ENCODE data around the gene ZNF546. TPM values are rescaled to one million over a fixed set of nuclear protein-coding genes. Genes with fewer than 3 reads are reported as not detected.

ZNF546 gene
- total and polyA plus RNA-seq, 12 donors, result 0.72 to 13.5 (median 7.6) TPM

DNA sequence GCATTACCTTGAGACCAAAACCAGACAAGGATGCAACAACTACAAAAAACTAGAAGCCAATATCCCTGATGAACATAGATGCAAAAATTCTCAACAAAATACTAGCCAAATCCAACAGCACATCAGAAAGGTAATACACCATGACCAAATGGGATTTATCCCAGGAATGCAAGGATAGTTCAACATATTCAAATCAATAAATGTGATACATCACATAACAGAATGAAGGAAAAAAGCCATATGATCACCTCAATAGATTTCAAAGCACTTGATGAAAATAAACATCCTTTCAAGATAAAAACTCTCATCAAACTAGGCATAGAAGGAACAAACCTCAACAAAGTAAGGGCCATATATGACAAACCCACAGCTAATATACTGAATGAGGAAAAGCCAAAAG lies 10.2 kb upstream of the ZNF546 start:
- Histone ChIP-seq H3K27ac (no peak overlapping the region), H3K36me3 (peaks cover 0 to 28% (median 16%) of the 10 kb centered on the region in 9 donors), H3K4me3 (no peak overlapping the region), H3K4me1 (peaks cover 0 to 11% (median 5%) of the 10 kb centered on the region in 9 donors), H3K9me3 (peaks cover 0 to 55% (median 19%) of the 10 kb centered on the region in 11 donors), H3K27me3 (no peaks in the 10 kb centered on the region)
- TF ChIP-seq, protein P1, sequence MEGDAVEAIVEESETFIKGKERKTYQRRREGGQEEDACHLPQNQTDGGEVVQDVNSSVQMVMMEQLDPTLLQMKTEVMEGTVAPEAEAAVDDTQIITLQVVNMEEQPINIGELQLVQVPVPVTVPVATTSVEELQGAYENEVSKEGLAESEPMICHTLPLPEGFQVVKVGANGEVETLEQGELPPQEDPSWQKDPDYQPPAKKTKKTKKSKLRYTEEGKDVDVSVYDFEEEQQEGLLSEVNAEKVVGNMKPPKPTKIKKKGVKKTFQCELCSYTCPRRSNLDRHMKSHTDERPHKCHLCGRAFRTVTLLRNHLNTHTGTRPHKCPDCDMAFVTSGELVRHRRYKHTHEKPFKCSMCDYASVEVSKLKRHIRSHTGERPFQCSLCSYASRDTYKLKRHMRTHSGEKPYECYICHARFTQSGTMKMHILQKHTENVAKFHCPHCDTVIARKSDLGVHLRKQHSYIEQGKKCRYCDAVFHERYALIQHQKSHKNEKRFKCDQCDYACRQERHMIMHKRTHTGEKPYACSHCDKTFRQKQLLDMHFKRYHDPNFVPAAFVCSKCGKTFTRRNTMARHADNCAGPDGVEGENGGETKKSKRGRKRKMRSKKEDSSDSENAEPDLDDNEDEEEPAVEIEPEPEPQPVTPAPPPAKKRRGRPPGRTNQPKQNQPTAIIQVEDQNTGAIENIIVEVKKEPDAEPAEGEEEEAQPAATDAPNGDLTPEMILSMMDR (IDR thresholded peaks at IDR 0.05), result no peak
- ATAC-seq (no peak), DNase-seq (no peak)
- intact Hi-C loops (cut with DNase I), result no loop called here

DNA sequence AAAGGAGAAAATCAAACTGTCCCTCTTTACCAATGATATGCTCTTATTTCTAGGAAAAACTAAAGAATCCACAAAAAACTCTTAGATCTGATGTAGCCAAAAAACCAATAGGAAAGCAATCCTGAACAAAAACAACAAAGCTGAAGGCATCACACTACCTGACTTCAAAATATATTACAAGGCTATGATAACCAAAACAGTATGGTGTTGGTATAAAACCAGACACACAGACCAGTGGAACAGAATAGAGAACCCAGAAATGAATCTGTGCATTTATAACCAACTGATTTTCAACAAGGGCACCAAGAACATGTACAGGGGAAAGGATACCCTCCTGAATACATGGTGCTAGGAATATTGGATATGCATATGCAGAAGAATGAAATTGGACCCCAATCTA lies 9.7 kb upstream of the ZNF546 start:
- Histone ChIP-seq H3K4me3 (no peak overlapping the region), H3K36me3 (peaks cover 0 to 23% (median 13%) of the 10 kb centered on the region in 9 donors), H3K27ac (no peak overlapping the region), H3K27me3 (no peaks in the 10 kb centered on the region), H3K4me1 (peaks cover 0 to 11% (median 5%) of the 10 kb centered on the region in 9 donors), H3K9me3 (peaks cover 0 to 55% (median 19%) of the 10 kb centered on the region in 11 donors)
- DNase-seq, result no peak
- TF ChIP-seq, protein P1 (IDR thresholded peaks at IDR 0.05), result no peak
- intact Hi-C loops (cut with DNase I), result no loop called here
- no peak for ATAC-seq

DNA sequence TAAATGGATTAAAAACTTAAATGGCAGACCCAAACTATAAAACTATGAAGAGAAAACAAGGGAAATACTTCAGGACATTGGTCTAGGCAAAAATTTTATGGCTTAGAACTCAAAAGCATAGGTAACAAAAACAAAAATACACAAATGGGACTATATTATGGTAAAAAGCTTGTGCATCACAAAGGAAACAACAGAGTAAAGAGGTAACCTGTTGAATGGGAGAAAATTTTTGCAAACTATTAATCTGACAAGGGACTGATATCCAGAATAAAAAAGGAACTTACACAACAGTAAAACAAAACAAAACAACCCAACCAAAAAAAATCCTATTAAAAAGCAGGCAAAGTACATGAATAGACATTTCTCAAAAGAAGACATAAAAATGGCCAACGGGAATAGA lies 9.3 kb upstream of the ZNF546 start:
- Histone ChIP-seq H3K27ac (no peak overlapping the region), H3K4me1 (peaks cover 0 to 11% (median 5%) of the 10 kb centered on the region in 9 donors), H3K4me3 (no peak overlapping the region), H3K27me3 (no peaks in the 10 kb centered on the region), H3K9me3 (peaks cover 0 to 55% (median 19%) of the 10 kb centered on the region in 11 donors), H3K36me3 (peaks cover 0 to 18% (median 9%) of the 10 kb centered on the region in 9 donors)
- intact Hi-C loops (cut with DNase I), result no loop called here
- no peak for DNase-seq
- 90 to 91% methylated on average over 1 of the region's 1 CpG for WGBS, 2 donors
- TF ChIP-seq, protein P1 (IDR thresholded peaks at IDR 0.05), result no peak
- no peak for ATAC-seq

- ATAC-seq, result no peak
- 95 to 100% methylated on average over 1 of the region's 1 CpG for WGBS, 2 donors
- intact Hi-C loops (cut with DNase I), result loop anchor here in 1 of 10 donors (2.0 kb wide), 1 partner anchor 21 kb away; no protein-coding TSS in a partner anchor
Measured at GRCh38 chr19:39993605-39994004, 3.3 kb upstream of the ZNF546 start.

More at GRCh38 chr19:39993605-39994004, 3.3 kb upstream of the ZNF546 start:
- Histone ChIP-seq H3K27me3 (no peaks in the 10 kb centered on the region), H3K9me3 (peaks cover 0 to 12% (median 0%) of the 10 kb centered on the region in 11 donors), H3K27ac (no peak overlapping the region), H3K4me3 (no peak overlapping the region), H3K36me3 (peaks cover 0 to 7% (median 0%) of the 10 kb centered on the region in 9 donors), H3K4me1 (peaks cover 0 to 24% (median 18%) of the 10 kb centered on the region in 9 donors)
- DNase-seq, result no peak
- TF ChIP-seq, protein P1 (IDR thresholded peaks at IDR 0.05), result no peak
